Subcutaneous adipose tissue (tissue), 4 donors: Measurements from ENCODE around the gene FSTL4. TPM values are rescaled to one million over a fixed set of nuclear protein-coding genes. Genes with fewer than 3 reads are reported as not detected.

ENCODE experiments used
- total RNA-seq, 4 donors: library from RNA; depleted of rRNA; stranded (reverse); fragments of >200 nt; gene quantifications; one replicate each; pipeline ENCODE4 v1.1.0, GENCODE V29; 2016
- TF ChIP-seq, protein P1 (sequence below): fragments of 450-650 bp; IDR thresholded peaks from one replicate; pipeline ENCODE4 v1.5.1; 2016; ENCODE audit warnings: low read depth, mild to moderate bottlenecking, control low read depth, antibody characterized with exemption, moderate library complexity

The FSTL4 gene
- total RNA-seq, 4 donors from 2014 or later, result not detected

DNA sequence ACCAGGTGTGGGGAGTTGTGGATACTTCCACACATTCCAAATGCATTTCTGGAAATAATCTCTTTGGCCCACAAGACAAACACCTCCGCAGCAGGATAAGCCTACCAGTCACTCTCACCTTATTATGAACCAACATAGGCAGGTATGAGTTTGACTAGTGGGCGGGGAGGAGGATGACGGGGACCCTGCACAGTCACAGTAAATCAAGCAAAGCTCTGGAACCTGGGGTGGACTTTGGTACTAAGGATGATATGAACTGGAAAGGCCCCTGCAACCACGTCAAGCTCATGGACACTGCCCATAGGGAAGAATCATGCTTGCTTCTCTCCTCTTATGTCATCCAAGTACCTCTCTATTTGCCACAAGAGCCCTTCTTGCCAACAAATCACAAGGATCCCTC, 301.2 kb downstream of the FSTL4 start:
- TF ChIP-seq, protein P1, sequence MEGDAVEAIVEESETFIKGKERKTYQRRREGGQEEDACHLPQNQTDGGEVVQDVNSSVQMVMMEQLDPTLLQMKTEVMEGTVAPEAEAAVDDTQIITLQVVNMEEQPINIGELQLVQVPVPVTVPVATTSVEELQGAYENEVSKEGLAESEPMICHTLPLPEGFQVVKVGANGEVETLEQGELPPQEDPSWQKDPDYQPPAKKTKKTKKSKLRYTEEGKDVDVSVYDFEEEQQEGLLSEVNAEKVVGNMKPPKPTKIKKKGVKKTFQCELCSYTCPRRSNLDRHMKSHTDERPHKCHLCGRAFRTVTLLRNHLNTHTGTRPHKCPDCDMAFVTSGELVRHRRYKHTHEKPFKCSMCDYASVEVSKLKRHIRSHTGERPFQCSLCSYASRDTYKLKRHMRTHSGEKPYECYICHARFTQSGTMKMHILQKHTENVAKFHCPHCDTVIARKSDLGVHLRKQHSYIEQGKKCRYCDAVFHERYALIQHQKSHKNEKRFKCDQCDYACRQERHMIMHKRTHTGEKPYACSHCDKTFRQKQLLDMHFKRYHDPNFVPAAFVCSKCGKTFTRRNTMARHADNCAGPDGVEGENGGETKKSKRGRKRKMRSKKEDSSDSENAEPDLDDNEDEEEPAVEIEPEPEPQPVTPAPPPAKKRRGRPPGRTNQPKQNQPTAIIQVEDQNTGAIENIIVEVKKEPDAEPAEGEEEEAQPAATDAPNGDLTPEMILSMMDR, result no peak

DNA sequence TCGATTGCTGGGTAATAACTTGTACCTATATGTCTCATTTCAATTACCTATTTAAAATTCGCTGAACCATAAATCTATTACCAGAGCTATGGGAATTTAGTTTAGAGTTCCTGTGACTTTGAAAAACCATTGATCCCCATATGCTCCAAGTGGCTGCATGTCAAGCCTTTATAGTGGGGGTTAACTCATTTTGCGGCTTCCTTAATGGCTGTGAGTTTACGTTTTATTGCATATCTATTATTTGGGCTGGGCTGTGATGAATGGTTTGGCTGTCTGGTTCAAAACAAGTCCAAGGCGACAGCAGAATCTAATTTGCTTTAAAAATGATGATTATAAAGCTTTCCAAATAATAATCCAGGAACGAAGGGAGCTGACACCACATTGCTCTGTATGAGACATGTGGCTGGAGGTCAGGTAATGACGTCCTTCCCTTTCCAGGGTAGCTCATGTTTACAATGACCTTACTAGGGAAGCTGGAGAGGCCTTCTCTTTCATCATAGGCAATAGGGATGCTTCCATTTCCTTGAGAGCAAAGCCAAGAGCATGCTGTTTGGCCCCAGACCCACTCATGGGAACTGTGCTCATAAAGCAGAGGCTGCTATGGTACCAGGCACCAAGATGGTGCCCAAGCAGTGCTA, 302.2 kb downstream of the FSTL4 start:
- TF ChIP-seq, protein P1, result no peak

DNA sequence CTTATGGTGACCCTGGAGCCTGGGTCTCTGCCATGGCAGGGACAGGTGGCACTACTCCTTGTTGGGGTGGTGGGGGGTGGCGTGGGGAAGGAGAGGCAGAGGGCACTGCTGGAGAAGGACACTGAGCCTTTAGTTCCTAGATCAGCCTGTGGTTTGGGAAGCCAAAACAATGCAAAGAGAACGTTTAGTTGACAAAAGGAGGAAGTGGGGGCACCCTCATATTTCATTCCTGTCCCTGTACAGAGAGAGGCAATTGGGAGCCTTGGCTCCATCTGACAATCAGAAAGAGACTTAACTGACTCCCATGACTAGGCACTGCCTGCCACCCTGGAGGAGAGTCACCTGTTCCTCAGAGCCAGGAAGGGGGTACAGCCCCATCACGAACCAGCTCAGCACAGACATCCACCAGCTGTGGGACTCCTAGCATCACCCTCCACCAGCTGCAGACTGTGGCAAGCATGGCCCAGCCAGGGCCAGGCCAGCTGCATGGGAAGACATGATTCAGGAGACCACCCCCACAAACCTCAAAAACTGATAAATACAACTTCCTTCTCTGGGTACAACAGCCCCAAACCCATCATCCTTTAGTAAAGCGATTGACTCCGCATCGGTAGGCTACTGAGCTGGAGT, 303.1 kb downstream of the FSTL4 start:
- TF ChIP-seq, protein P1, result no peak

DNA sequence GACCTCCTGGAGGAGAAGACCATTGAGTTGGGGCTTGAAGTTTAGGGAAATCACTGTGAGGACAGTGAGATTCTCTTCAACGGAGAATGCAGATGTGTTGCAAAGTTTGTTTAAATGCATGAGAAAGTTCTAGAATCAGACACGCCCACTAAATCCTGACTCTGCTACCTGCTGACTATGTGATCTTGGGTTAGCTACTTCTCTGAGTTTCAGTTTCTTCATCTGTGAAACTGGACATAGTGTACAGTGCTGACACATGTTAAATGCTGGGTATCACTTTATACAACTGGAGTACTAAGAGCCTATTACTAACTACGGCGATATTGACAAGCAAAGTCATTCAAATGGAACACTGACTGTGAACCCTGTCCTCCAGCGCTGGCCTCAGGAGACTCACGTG, 305.1 kb downstream of the FSTL4 start:
- TF ChIP-seq, protein P1, result no peak

DNA sequence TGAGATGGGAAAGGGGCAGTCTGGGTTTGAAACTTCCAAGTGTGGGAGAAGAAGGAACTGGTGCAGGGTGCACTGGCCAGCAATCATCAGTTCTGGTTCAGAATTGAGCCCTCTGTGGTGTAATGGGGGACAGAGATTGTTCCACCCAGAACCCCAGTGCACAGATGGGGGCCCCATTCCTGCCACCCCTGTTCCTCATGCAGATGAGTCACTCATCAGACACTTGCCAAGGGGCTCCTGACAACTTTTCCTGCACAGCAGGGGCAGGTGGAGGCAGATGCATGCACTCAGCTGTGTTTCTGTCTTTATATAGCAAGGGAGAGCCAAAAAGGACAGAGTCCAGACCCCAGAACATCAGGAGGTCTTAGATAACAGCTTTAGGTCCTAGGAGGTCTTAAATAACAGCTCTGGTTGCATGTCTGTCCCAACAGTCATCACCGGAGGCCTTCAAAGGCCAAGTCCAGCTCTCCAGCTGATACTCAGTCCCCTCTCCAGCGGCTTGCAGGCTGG, 307.6 kb downstream of the FSTL4 start:
- TF ChIP-seq, protein P1, result no peak

DNA sequence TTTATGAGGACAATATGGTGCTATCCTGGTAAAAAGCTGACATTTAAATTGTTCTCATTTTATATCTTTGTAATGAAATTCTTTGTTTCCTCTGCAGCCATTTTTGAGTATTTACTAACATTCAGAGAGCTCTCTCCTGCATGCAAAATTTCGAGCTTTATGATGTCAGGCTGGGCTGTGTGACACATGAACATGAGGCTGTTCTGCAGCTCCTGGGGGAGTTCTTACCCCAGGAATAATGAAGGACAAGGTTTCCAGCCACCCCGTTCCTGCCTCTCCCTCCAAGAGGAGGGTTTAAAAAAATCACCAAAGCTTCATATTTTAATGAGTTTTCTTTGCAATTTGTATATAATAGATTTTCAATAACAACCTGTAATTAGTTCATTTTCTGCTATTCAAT, 308.2 kb downstream of the FSTL4 start:
- TF ChIP-seq, protein P1, result no peak

DNA sequence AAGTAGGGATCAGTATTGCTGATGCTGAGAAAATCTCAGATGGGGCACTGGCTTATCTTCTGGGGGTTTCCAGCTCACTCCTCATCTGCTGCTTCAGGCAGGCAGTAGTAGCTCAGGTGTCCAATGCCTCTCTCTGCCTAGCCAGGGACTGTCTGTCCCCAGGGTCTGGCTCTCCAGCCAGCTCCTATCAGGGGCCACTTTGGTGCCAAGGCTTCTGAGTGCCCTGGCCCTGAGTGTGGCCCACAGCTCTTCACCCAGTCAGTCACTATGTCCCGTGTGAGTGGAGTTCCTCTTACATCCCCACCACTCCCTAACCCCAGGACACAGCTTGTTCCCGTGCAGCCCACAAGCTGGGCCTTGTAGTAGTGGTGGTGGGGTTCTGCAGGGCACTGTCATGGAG, 309.0 kb downstream of the FSTL4 start:
- TF ChIP-seq, protein P1, result no peak
